HG02678 (cell line): ENCODE results near the gene PNPLA5.
"Not testable (repeated sequence)": the region's sequence is repeated elsewhere in the genome, so short reads cannot be mapped to it uniquely, and the experiment has no call there.

Experiments
- ATAC-seq: cut with Tn5 transposase; IDR thresholded peaks from one replicate; pipeline ENCODE4 v1.9.1; 2021; ENCODE audit warnings: mild to moderate bottlenecking, moderate library complexity; ENCODE audit not compliant: unreplicated experiment

PNPLA5 gene

DNA sequence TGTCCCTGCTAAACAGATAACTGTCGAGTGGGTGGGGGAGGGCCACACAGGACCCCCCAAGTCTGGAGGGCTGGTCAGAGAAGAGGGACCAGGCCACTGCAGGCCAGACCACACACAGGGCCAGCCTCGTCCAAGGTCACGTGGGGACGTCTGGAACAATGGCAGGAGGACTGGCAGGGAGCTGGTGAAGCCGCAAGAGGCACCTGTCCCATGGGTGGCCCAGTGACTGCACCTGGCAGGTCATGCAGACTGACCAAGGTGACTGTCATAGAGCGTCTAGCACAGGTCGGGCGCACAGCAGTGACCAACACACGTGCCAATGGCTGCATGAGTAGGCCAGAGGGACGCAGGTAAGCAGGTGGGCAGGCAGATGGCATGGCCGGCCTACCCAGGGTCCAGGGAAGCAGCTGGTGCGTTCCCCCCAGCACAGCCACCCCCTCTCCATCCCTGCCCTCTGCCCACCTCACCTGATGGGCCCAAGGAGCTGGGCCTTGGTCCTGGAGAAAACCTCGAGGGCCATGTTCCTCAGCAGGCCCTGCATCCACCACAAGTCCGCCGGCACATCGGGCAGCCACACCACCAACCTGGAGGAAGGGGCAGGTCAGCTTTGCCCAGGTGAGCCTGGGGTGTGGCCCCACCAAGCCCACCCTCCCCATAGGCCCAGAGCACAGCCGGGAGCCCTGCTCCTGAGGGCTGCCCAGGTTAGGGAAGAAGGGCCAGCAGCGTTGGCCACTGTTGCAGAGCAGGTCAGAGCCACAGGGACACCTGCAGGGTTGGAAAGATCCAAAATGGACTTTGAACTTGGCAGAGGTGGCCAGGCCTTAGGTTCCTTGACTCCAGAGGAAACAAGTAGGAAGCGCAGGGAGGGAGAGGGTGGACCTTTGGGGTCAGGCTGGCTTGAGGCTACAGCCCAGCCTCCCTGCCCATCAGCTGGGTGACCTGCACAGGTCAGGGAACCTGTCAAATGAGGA, 10.4 kb downstream of the PNPLA5 start:
- ATAC-seq: no peak

DNA sequence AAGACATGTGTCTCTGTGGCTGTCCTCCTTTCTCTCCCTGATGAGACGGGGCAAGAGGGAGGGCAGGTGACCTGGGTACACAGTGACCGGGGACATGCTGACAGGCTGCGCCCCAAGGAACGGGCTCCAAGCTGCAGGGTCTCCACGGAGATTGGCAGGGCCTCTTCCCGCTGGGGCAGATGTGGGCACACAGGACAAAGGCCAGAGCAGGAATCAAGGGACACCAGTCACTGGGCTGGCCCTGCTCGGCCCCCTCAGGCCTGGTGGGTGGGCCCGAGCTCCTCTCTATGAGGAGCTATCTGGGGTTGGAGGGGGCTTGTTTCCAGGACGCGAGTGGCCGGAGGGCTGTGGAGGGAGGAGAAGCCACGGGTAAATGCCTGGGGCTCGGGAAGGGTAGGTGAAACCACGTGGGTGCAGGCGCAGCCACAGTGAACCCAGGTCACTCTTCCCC, 11.2 kb downstream of the PNPLA5 start:
- no peak for ATAC-seq

DNA sequence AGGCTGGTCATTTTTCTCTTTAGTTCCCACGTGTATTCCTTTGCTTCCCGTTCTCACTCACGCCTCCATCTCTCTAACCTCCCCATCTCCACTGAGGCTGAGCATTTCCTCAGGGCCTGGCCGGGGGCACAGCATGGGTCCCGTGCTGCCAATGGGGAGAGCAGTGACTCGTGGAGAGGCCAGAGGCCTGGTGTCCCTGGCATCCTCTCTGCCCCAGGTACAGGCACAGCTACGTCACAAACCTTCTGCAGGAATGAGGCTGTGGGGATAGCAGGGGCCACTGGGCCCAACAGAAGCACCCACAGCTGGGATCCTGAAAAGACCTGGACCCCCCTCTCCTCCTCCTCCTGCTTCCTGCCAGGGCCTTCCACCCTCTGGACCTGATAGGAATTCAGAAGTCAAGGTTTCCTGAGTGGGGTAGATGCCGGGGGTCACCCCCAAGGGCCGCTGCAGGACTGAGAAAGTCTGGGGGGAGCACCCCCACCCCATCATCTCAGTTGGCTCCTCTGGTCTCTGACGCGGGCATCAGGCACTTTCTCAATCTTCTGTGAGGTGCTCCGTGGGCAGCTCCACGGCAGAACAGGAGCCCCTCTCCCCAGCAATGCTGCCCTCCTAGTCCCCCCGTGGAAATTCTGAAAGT, 11.8 kb downstream of the PNPLA5 start:
- no peak for ATAC-seq

DNA sequence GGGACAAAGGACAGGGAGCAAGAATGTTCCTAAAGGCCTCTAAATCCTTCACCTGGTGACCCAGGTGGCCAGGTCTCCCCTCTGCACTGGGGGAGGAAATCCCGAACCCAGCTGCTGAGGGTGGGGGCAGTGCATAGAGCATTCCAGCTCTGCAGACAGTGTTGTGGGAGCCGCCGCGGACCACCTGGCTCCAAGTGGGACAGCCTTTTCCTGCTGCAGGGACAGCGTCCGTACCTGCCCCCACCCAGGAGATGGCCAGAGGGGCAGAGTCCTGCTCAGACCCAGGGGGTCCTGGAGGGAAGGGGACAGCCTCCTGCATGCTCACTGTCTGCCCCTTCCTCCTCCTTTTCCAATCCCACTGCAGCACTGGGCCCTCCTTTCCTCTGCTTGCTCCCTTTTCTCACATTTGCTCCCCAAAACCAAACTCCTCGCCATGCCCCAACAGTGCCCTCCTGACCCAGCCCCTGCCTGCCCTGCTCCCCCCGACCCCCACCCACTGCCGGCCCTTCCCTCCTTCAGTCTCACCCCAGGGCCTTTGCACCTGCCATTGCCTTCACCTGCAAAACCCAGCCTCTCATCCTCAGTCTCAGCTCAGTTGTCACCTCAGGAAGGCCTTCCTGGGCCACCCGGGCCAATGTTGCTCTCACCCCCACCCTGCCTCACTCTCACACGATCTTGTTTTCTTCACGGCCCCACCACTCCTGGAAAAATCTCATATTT, 12.8 kb downstream of the PNPLA5 start:
- ATAC-seq: no peak

DNA sequence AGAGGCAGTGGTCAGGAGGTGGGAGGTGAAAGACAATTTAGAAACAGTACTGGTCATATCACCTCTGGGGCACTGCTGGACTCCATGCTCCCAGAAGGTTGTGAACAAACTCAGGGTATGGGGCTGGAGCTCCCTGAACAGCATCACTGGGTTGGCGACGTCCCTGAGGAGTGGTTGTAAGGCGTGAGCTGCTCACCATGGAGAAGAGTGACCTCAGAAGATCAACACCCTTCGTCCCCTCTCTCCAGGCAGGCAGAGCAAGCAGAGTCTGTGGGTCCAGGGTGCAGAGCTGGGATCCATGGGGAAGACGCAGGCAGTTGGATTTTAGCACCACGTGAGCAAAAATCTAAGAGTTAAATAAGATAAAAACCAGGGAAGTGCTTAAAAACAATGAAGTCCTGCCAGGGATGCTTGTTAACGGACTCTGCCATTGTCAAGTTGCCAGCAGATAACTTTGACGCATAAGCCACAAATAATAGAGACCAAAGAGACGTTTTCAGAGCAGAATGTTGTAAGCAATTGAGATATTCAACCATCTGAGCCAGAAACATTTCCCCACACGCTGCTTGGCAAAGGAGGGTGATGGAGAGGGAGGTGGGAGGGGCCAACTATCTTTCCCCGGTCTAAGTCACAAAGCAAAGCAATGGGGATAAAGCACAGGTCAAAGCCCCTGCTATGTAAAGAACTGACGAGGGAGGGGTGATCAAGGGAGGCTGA, 13.6 kb downstream of the PNPLA5 start:
- ATAC-seq: no peak

DNA sequence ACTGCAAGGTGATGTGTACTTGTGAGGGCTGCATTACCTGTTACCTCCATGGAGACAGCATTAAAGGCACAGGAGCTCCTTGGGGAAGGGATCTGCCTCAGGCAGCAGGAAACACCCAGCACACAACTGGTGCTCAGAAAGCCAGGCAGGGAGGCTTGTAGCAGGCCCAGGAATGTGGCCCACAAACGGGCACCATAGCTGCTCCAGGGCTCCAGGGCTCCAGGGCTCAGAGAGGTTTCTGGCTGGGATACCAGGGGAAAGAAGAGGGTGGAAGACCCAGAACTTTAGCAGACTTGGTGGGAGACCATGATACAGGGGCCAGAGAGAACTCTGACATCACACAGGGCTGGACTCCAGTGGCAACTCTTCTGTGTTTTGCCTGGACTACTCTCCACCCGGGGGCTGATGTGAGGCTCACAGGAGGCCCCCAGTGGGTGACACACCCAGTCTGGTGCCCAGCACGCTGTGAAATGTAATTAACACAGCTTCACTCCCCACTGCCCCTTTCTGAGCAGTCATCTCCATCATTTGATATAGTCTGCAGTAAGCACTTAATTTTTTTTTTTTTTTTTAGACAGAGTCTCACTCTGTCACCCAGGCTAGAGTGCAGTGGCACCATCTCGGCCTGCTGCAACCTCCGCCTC, 14.8 kb downstream of the PNPLA5 start:
- no peak for ATAC-seq

DNA sequence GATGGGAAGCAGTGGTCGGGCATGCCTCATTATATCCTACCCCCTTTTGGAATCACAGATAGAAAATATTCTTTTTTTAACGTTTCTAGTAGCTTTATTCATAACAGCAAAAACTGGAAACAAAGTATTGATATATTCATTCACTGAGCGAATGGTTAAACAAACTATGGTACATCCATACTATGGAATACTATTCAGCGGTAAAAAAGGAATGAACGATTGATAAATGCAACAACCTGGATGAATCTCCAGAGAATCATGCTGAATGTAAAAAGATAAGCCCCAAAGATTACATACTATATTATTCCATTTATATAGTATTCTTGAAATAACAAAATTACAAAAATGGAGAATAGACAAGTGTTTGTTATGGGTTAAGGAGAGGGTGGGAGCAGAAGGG, 22.0 kb downstream of the PNPLA5 start:
- no peak for ATAC-seq

DNA sequence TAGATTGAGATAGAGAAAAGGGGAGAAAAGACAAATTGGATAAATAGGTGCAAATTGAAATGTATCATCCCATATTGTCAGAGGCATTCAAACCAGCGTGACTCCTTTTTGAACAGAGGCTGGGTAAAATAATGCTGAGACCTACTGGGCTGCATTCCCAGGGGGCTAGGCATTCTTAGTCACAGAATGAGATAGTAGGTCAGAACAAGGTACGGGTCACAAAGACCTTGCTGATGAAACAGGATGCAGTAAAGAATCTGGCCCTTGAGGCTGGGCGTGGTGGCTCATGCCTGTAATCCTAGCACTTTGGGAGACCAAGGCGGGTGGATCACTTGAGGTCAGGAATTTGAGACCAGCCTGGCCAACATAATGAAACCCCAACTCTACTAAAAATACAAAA, 22.8 kb downstream of the PNPLA5 start:
- ATAC-seq: not testable (repeated sequence)

DNA sequence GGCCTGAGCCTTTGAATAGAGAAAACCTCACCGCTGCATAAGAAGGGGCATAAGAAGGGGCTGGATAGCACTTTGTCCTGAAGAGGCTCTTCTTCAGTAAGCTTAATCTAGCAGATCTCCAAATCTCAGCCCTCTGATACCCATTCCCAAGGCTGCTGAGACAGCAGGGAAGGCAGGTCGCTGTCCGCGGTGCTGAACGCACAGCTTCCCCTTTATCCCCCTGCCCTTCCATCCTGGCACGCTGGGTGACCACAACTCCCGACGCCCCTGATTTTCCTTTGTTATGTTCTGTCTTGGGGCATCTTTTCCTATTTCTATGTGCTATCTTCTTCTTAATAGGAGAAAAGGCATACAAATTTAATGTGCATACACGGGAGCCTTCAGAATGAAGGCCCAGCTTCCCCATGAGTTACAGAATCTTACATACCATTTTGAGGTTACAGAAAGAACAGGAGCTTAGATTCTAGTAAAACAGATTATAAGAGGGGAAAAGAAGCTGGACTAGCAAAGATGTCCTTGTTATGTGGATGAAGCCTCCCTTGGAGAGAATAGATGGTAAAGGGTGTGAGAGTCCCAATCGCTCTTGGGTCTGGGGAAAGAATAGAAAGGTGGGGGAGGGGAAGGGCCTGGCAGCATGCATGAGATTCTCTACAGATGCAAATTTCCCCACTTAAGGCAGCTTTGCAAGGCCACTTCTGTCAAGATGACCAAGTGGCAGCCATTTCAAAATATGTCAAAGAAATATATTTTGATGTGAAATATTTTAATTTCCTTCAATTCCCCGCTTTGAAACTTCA, 23.8 kb downstream of the PNPLA5 start:
- ATAC-seq: no peak

DNA sequence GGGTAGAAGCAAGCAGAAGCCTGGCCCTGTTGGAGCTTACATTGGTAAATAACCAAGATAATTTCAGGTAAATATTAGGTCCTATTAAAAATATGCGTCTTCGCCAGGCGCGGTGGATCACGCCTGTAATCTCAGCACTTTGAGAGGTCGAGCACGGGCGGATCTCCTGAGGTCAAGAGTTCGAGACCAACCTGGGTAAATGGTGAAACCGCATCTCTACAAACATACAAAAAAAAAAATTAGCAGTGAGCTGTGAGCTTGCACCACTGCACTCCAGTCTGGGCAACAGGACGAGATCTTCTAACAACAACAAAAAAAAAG, 29.0 kb downstream of the PNPLA5 start:
- no peak for ATAC-seq

DNA sequence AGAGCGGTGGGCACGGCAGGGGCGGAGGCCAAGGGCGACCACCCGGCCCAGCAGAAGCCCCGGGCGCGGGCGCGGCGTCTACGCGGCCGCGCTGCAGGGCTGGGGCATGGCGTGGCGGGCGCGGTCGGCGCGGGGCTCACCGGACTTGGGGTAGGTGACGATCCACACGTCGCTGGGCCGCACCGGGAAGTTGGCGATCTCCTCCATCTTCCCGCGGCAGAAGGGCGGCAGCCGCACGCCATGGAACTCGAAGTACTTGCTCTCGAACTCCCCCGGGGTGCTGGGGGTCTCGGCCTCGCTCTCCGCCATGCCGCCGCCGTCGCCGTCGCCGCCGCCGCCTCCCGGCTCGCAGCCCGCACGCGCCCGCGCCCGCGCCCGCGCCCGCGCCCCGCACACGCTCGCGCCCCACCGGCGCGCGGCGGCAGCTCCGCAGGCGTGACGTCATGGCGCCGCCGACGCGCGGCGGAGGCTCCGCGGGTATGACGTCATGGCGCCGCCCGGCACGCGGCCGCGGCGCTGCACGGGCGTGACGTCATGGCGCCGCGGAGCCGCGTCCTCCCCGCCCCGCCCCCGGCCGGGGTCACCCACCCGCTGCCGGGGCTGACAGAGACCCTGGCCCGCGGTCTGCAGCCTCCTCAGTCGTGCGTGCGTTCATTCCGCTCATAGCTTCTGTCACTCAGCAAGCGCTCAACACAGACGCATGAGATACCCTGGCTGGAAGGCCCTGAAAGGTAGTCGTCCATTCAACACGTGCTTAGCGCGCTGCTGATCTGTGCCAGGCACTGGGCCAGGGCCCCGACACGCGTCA, 29.5 kb downstream of the PNPLA5 start, which contains the start of gene SULT4A1:
SULT4A1 (minus strand) TSS at position 440 of the 808 bp plus-strand sequence; CDS start at position 309, 131 bp downstream.
- ATAC-seq: no peak

DNA sequence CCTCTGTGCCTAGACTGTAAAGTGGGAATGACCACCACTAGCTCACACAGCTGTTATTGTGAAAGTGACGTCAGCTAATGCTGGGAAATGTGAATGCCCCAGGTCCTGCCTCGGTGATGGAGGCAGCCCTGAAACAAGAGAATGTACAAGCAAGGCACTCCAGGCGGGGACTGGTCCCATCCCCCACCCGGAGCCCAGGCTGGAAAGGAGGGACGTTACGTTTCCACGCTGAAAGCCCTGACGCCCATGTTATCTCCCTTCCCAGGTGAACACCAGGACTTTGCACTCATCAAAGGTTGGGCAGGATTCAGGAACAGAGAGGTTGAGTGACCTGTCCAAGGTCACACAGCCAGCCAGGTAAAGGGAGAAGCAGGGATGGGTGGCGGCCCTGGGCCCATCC, 30.3 kb downstream of the PNPLA5 start:
- no peak for ATAC-seq

DNA sequence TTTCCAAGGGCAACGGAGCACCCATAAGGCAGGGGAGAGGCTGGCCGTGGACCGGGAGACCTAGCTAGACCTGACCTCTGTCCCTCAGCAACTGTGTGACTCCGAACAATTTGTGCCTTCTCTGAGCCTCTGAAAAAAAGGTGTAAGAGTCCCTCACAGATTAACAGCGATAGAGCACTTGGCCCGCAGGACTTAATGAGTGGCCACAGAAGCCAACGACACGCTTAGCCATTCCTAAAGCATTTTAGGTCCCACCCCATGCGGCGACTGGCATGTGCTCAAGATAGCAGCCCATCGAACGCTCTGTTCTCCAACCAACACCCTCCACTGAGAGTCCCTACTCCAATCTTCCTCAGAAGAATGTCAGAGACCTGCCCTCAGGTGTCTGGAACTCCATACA, 31.0 kb downstream of the PNPLA5 start:
- no peak for ATAC-seq

DNA sequence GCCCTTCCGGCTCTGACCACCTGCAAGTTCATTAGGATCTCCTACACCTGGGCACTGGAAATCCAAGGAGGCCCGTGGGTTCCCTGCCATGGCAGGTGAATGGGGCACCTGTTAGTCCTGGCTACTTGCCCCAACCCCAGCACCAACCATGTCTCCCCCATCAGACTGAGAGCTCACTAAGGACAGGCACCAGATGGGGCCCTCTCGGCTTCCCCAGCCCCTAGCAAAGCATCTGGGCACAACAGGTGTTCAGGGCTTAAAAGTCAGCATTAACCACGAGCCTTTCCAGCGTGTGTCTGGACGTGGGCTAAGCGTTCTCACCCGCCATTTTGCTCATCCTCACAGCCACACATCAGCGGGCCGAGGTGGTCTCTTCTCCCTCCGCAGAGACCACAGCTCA, 31.7 kb downstream of the PNPLA5 start:
- no peak for ATAC-seq

DNA sequence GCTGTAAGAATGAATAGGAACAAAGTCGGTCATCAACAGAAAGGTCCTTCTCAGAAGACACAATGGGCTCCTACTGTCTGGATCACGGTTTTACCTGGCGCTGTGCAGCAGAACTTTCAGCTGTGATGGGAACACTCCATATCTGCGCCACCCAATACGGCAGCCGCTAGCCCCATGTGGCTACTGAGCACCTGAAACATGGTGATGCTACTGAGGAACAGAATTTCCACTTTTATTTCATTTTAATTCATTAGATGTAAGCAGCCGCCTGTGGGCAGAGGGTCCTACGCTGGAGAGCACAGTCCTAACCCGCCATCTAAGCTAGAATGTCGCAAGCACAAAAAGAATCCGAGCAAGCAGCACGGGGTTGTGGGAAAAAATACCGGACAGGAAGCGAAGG, 32.2 kb downstream of the PNPLA5 start:
- no peak for ATAC-seq

DNA sequence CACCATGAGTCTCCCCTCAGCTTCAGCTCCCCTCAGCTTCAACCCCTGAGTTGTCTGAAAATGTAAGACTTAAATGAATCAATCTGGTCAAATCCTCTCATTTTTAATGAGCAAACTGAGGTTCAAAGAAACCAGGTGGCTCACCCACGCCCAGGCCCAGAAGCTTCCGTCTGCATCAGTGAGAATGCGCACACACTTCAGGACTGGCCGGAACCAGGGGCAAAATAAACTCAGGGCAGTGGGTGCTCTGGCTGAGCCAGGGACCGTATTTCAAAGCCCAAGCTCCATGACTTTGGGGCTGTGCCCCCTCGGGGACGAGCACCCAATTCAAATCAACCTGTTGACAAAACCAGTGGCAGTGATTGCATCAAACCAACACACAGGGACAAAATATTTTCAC, 32.6 kb downstream of the PNPLA5 start:
- no peak for ATAC-seq

DNA sequence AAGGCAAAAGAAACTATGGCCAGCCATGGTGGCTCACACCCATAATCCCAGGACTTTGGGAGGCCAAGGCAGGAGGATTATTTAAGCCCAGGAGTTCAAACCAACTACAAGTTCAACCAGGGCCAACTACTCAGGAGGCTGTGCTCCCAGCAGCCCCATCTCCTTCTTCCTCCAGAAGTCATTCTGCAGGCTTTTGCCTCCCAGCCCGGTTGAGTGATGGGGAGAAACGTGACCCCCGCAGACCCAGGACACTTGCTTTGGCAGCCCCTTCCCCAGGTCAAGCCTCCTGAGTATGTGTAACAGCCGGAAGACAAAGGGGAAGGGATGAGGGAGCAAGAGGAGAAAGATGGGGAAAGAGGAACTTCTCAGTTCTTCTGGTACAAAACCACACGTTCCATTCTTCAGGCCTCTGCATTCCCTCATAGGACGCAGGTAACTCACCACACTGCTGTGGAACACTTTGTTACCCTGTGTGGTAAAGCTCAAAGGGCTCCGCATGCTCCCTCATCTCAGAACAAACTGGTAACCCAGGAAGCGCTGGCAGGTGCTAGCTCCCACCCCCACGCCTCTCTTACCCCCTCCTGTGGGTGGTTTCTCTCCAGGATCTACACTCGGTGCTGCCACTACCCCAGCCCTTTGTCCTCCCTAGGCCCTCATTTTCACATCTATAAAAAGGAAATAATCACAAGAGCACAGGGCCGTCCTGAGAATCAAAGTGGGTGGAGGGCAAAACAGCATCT, 33.5 kb downstream of the PNPLA5 start:
- ATAC-seq: no peak

DNA sequence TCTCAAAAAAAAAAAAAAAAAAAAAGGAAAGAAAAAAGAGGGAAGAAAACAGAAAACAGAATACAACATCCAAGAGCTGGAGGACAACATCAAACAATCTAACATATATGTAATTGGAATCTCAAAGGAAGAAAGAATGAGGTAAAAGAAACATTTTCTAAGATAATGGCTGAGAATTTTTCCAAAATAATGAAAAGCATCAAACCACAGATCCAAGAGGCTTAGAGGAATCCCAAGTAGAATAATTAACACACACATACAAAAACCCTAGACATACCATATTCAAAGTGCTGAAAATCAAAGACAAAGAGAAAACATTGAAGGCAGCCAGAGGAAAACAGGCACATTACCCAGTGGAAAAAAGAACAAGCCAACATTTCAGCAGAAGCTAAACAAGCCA, 34.4 kb downstream of the PNPLA5 start:
- no peak for ATAC-seq
